HepG2 (cell line): Measurements from ENCODE around the gene IGLON5. TPM values are rescaled to one million over a fixed set of nuclear protein-coding genes. Genes with fewer than 3 reads are reported as not detected.

Source experiments
- HNRNPK ChIP-seq: fragments of 200-400 bp; formaldehyde crosslinking; IDR thresholded peaks from 2 replicates; pipeline ENCODE4 v1.6.1; 2018; ENCODE audit warnings: low read length, low read depth, moderate library complexity, mild to moderate bottlenecking; ENCODE audit not compliant: poor library complexity, severe bottlenecking
- MLX ChIP-seq: IDR thresholded peaks from 2 replicates; pipeline ENCODE4 v1.6.1; 2016
- RAD51 ChIP-seq: fragments of 450-650 bp; IDR thresholded peaks from 2 replicates; pipeline ENCODE4 v1.6.1; 2016; ENCODE audit warnings: borderline replicate concordance
- SNAPC5 ChIP-seq: sonication (generic); formaldehyde crosslinking; IDR thresholded peaks from 2 replicates; pipeline ENCODE4 v1.8.1; 2023; ENCODE audit warnings: mild to moderate bottlenecking, missing genetic modification reagents, borderline replicate concordance
- U2AF2 ChIP-seq: fragments of 200-400 bp; formaldehyde crosslinking; IDR thresholded peaks from 2 replicates; pipeline ENCODE4 v1.6.1; 2017; ENCODE audit warnings: low read depth, mild to moderate bottlenecking, low read length
- YEATS2 ChIP-seq: sonication (generic); formaldehyde crosslinking; IDR thresholded peaks from 2 replicates; pipeline ENCODE4 v1.4.0; 2020; ENCODE audit warnings: missing genetic modification reagents, borderline replicate concordance
- ZBTB7B ChIP-seq: sonication (generic); formaldehyde crosslinking; IDR thresholded peaks from 2 replicates; pipeline ENCODE4 v1.4.0; 2020; ENCODE audit warnings: missing genetic modification reagents
- ZFP1 ChIP-seq: IDR thresholded peaks from 2 replicates; pipeline ENCODE4 v1.6.1; 2016
- ZNF280B ChIP-seq: sonication (generic); formaldehyde crosslinking; IDR thresholded peaks from 2 replicates; pipeline ENCODE4 v1.5.0; 2020; ENCODE audit warnings: missing genetic modification reagents, mild to moderate bottlenecking, borderline replicate concordance
- ZNF496 ChIP-seq: sonication (generic); formaldehyde crosslinking; IDR thresholded peaks from 2 replicates; pipeline ENCODE4 v1.8.1; 2023; ENCODE audit warnings: mild to moderate bottlenecking, moderate library complexity, missing genetic modification reagents; ENCODE audit not compliant: insufficient replicate concordance
- ZNF513 ChIP-seq: sonication (generic); formaldehyde crosslinking; conservative IDR thresholded peaks from 2 replicates; pipeline ENCODE4 v1.5.0; 2020; ENCODE audit warnings: missing genetic modification reagents
- ZNF547 ChIP-seq: sonication (generic); formaldehyde crosslinking; IDR thresholded peaks from 2 replicates; pipeline ENCODE4 v1.5.1; 2020; ENCODE audit warnings: mild to moderate bottlenecking, missing genetic modification reagents
- ZNF562 ChIP-seq: sonication (generic); formaldehyde crosslinking; IDR thresholded peaks from 2 replicates; pipeline ENCODE4 v1.8.0; 2022; ENCODE audit warnings: missing genetic modification reagents, borderline replicate concordance
- ZNF646 ChIP-seq: sonication (generic); formaldehyde crosslinking; IDR thresholded peaks from 2 replicates; pipeline ENCODE4 v1.9.0; 2021; ENCODE audit warnings: mild to moderate bottlenecking, missing genetic modification reagents
- ZNF720 ChIP-seq: sonication (generic); formaldehyde crosslinking; IDR thresholded peaks from 2 replicates; pipeline ENCODE4 v1.4.0; 2020; ENCODE audit warnings: missing genetic modification reagents
- ZUFSP ChIP-seq: sonication (generic); formaldehyde crosslinking; IDR thresholded peaks from 2 replicates; pipeline ENCODE4 v1.9.0; 2021; ENCODE audit warnings: missing genetic modification reagents, mild to moderate bottlenecking, borderline replicate concordance
- polyA plus RNA-seq, 8 experiments: library from polyadenylated mRNA; depleted of rRNA in 3 of 8; stranded (reverse) in 7 of 8; unstranded in 1 of 8; fragments of >200 nt; fragmentation: Illumina TruSeq in 4 of 8; extraction: Trizol in 4 of 8; gene quantifications; 2 replicates each; pipeline versions ENCODE4 v1.2.1 to v1.2.3, GENCODE V29; 2011 to 2016; ENCODE audit warnings: low read depth in 4 of 8, missing spikeins in 1 of 8, mixed read lengths in 1 of 8; ENCODE audit not compliant: insufficient read depth in 1 of 8
- total RNA-seq, 5 experiments: library from RNA; depleted of rRNA; stranded (reverse); fragments of >200 nt; fragmentation: Illumina TruSeq; extraction: Trizol; gene quantifications; 2 replicates each; pipeline ENCODE4 v1.2.3, GENCODE V29; 2016; ENCODE audit warnings: low read depth in 1 of 5

Gene IGLON5
- total and polyA plus RNA-seq, 2 of the 13 experiments (the other 11 are each of a cell fraction or from before 2014, with no cell fraction given): 0.04 to 5.7 TPM

- TF ChIP-seq HNRNPK: no peak
- no peak for TF ChIP-seq ZNF496 (CRISPR knock-in tag)
- no peak for TF ChIP-seq U2AF2
- TF ChIP-seq ZNF280B (CRISPR knock-in tag): no peak
- TF ChIP-seq ZFP1: no peak
- no peak for TF ChIP-seq RAD51
- TF ChIP-seq ZNF562 (CRISPR knock-in tag): no peak
- no peak for TF ChIP-seq ZNF720 (CRISPR knock-in tag)
- no peak for TF ChIP-seq ZBTB7B (CRISPR knock-in tag)
- TF ChIP-seq YEATS2 (CRISPR knock-in tag): no peak; the same call in 1 of the 2 replicates
- TF ChIP-seq ZNF646 (CRISPR knock-in tag): no peak
- TF ChIP-seq SNAPC5: no peak
- no peak for TF ChIP-seq ZUFSP
- no peak for TF ChIP-seq ZNF513 (CRISPR knock-in tag)
- TF ChIP-seq MLX (CRISPR knock-in tag): no peak
- no peak for TF ChIP-seq ZNF547 (CRISPR knock-in tag)
Observed at GRCh38 chr19:51342631-51343569, 31.5 kb downstream of the IGLON5 start (continued).
